Neural cell (in vitro differentiated cells): Measurements from ENCODE around the gene PDCD4.

Source experiments
- CTCF ChIP-seq: fragments of 450-650 bp; IDR thresholded peaks from 2 replicates; pipeline ENCODE4 v1.5.1; 2014; ENCODE audit warnings: antibody characterized with exemption, mild to moderate bottlenecking, moderate library complexity; ENCODE audit not compliant: poor library complexity, severe bottlenecking
- EP300 ChIP-seq: fragments of 450-650 bp; conservative IDR thresholded peaks from 2 replicates; pipeline ENCODE4 v1.6.1; 2014; ENCODE audit warnings: antibody characterized with exemption, mild to moderate bottlenecking, moderate library complexity; ENCODE audit not compliant: poor library complexity, severe bottlenecking
- EZH2 ChIP-seq: fragments of 200-600, 300-800 bp; shearing (Covaris generic), sonication (generic); IDR thresholded peaks from 2 replicates; pipeline ENCODE4 v1.6.1; 2014; ENCODE audit warnings: antibody characterized with exemption, low read length, borderline replicate concordance, mild to moderate bottlenecking; ENCODE audit not compliant: insufficient read depth, poor library complexity, severe bottlenecking
- POLR2AphosphoS5 ChIP-seq: IDR thresholded peaks from 2 replicates; pipeline ENCODE4 v1.6.1; 2012
- RAD21 ChIP-seq: fragments of 450-650 bp; conservative IDR thresholded peaks from 2 replicates; pipeline ENCODE4 v1.6.1; 2014; ENCODE audit warnings: antibody characterized with exemption, mild to moderate bottlenecking, moderate library complexity
- REST ChIP-seq: IDR thresholded peaks from 2 replicates; pipeline ENCODE4 v1.6.1; 2012; ENCODE audit warnings: borderline replicate concordance
- SMC3 ChIP-seq: fragments of 450-650 bp; conservative IDR thresholded peaks from 2 replicates; pipeline ENCODE4 v1.6.1; 2014; ENCODE audit warnings: antibody characterized with exemption, mild to moderate bottlenecking, moderate library complexity; ENCODE audit not compliant: poor library complexity
- TAF1 ChIP-seq: IDR thresholded peaks from 2 replicates; pipeline ENCODE4 v1.6.1; 2012; ENCODE audit warnings: low read depth

GRCh38 chr10:110876788-110877187, 5.1 kb downstream of the PDCD4 start:
- TF ChIP-seq RAD21, result no peak
- no peak for TF ChIP-seq CTCF
- no peak for TF ChIP-seq REST
- no peak for TF ChIP-seq TAF1
- no peak for TF ChIP-seq EZH2
- no peak for TF ChIP-seq EP300
- TF ChIP-seq POLR2AphosphoS5, result no peak
- no peak for TF ChIP-seq SMC3
